H1 (cell line): Measurements from ENCODE around the gene MAML3.

ENCODE experiments used
- EZH2 ChIP-seq: fragments of 200-600 bp; sonication (generic); IDR thresholded peaks from 2 replicates; pipeline ENCODE4 v1.7.1; 2012; ENCODE audit warnings: low read depth, mild to moderate bottlenecking, moderate library complexity, low read length, inconsistent platforms; ENCODE audit not compliant: severe bottlenecking
- RAD21 ChIP-seq, 2 experiments: IDR thresholded peaks in 1 of 2; conservative IDR thresholded peaks in 1 of 2; 2 replicates each; pipeline ENCODE4 v1.6.1; 2011; ENCODE audit warnings: low read depth in 2 of 2, low read length in 2 of 2, improper control_type of control experiment in 1 of 2, inconsistent platforms in 1 of 2, mild to moderate bottlenecking in 1 of 2, moderate library complexity in 1 of 2
- SIN3A ChIP-seq, 2 experiments: IDR thresholded peaks in 1 of 2; conservative IDR thresholded peaks in 1 of 2; 2 replicates each; pipeline ENCODE4 v1.6.1; 2011 to 2012; ENCODE audit warnings: low read length in 2 of 2, improper control_type of control experiment in 1 of 2, low read depth in 1 of 2, mild to moderate bottlenecking in 1 of 2
- SP1 ChIP-seq: IDR thresholded peaks from 2 replicates; pipeline ENCODE4 v1.6.1; 2011; ENCODE audit warnings: low read depth, low read length
- TF ChIP-seq, protein P1 (sequence below), 3 experiments: IDR thresholded peaks; 1 replicate in 2 of 3; 2 replicates in 1 of 3; pipeline versions ENCODE4 v1.5.1 to v1.6.1; 2011; ENCODE audit warnings: low read length in 3 of 3, mild to moderate bottlenecking in 3 of 3, inconsistent platforms in 2 of 3, low read depth in 1 of 3, moderate library complexity in 1 of 3; ENCODE audit not compliant: insufficient read depth in 1 of 3; ENCODE audit errors: control extremely low read depth in 1 of 3

GRCh38 chr4:139670775-139671174, 483.2 kb downstream of the MAML3 start:
- TF ChIP-seq, protein P1, sequence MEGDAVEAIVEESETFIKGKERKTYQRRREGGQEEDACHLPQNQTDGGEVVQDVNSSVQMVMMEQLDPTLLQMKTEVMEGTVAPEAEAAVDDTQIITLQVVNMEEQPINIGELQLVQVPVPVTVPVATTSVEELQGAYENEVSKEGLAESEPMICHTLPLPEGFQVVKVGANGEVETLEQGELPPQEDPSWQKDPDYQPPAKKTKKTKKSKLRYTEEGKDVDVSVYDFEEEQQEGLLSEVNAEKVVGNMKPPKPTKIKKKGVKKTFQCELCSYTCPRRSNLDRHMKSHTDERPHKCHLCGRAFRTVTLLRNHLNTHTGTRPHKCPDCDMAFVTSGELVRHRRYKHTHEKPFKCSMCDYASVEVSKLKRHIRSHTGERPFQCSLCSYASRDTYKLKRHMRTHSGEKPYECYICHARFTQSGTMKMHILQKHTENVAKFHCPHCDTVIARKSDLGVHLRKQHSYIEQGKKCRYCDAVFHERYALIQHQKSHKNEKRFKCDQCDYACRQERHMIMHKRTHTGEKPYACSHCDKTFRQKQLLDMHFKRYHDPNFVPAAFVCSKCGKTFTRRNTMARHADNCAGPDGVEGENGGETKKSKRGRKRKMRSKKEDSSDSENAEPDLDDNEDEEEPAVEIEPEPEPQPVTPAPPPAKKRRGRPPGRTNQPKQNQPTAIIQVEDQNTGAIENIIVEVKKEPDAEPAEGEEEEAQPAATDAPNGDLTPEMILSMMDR (IDR thresholded peaks at IDR 0.05; ENCODE audit: control extremely low read depth in 1 of 3, insufficient read depth in 1 of 3, low read depth in 1 of 3, low read length in 3 of 3) = no peak
- TF ChIP-seq RAD21 (IDR thresholded peaks at IDR 0.05 in 1 of 2, conservative IDR thresholded peaks at IDR 0.05 in 1 of 2; ENCODE audit: low read depth in 2 of 2, low read length in 2 of 2) (no peak), EZH2 (no peak), SIN3A (conservative IDR thresholded peaks at IDR 0.05 in 1 of 2, IDR thresholded peaks at IDR 0.05 in 1 of 2; ENCODE audit: low read depth in 1 of 2, low read length in 2 of 2) (no peak), SP1 (no peak)
